Astrocyte (in vitro differentiated cells and primary cell): Measurements from ENCODE around the gene MCTP1. TPM values are rescaled to one million over a fixed set of nuclear protein-coding genes. Genes with fewer than 3 reads are reported as not detected.
"Not testable (repeated sequence)": the region's sequence is repeated elsewhere in the genome, so short reads cannot be mapped to it uniquely, and the experiment has no call there.

Experiments
- DNase-seq: peaks from one replicate; pipeline ENCODE4 v3.0.0-alpha.2; 2010; ENCODE audit warnings: low read depth
- FAIRE-seq: peaks from 2 replicates; lab custom pipeline; 2011; peaks lifted over from hg19 to GRCh38; lab: Jason Lieb, UNC
- H2AFZ ChIP-seq: 2 replicates; pipeline ENCODE4 v1.6.0; 2012; ENCODE audit warnings: low read depth, low read length, inconsistent platforms
- H3K27ac ChIP-seq: 2 replicates; pipeline ENCODE4 v1.5.1; 2011; ENCODE audit warnings: low read depth, low read length, inconsistent platforms
- H3K27me3 ChIP-seq: 2 replicates; pipeline ENCODE4 v1.6.0; 2011; ENCODE audit warnings: low read length, inconsistent platforms; ENCODE audit not compliant: insufficient read depth
- H3K36me3 ChIP-seq: 2 replicates; pipeline ENCODE4 v1.5.1; 2011; ENCODE audit warnings: low read length, inconsistent platforms; ENCODE audit not compliant: insufficient read depth
- H3K4me1 ChIP-seq: 2 replicates; pipeline ENCODE4 v1.5.1; 2011; ENCODE audit warnings: low read length, inconsistent platforms; ENCODE audit not compliant: insufficient read depth
- H3K4me2 ChIP-seq: 2 replicates; pipeline ENCODE4 v1.6.0; 2012; ENCODE audit warnings: low read length, inconsistent platforms
- H3K4me3 ChIP-seq: 2 replicates; pipeline ENCODE4 v1.5.1; 2011; ENCODE audit warnings: low read depth, mild to moderate bottlenecking, low read length, inconsistent platforms; ENCODE audit not compliant: insufficient read depth
- H3K79me2 ChIP-seq: 2 replicates; pipeline ENCODE4 v1.6.0; 2012; ENCODE audit warnings: mild to moderate bottlenecking, low read length, inconsistent platforms; ENCODE audit not compliant: insufficient read depth
- H3K9ac ChIP-seq: 2 replicates; pipeline ENCODE4 v1.6.0; 2012; ENCODE audit warnings: mild to moderate bottlenecking, low read length, inconsistent platforms
- H3K9me3 ChIP-seq: 2 replicates; pipeline ENCODE4 v1.5.1; 2012; ENCODE audit warnings: low read depth, mild to moderate bottlenecking, low read length, inconsistent platforms; ENCODE audit not compliant: insufficient read depth
- H4K20me1 ChIP-seq: 2 replicates; pipeline ENCODE4 v1.6.0; 2012; ENCODE audit warnings: low read length, inconsistent platforms; ENCODE audit not compliant: insufficient read depth
- H3K27ac Mint-ChIP-seq: one replicate; pipeline ENCODE4 v1.8.0; 2021; ENCODE audit warnings: mild to moderate bottlenecking, mixed read lengths; ENCODE audit not compliant: unreplicated experiment
- H3K27me3 Mint-ChIP-seq: one replicate; pipeline ENCODE4 v1.8.0; 2021; ENCODE audit warnings: low read depth, mixed read lengths; ENCODE audit not compliant: unreplicated experiment
- H3K36me3 Mint-ChIP-seq: one replicate; pipeline ENCODE4 v1.8.0; 2021; ENCODE audit warnings: low read depth, mixed read lengths; ENCODE audit not compliant: unreplicated experiment
- H3K4me1 Mint-ChIP-seq: one replicate; pipeline ENCODE4 v1.8.0; 2021; ENCODE audit warnings: low read depth, mixed read lengths; ENCODE audit not compliant: unreplicated experiment
- H3K4me3 Mint-ChIP-seq: one replicate; pipeline ENCODE4 v1.8.0; 2021; ENCODE audit warnings: mild to moderate bottlenecking, moderate library complexity, mixed read lengths; ENCODE audit not compliant: unreplicated experiment
- H3K9me3 Mint-ChIP-seq: one replicate; pipeline ENCODE4 v1.8.0; 2021; ENCODE audit warnings: mild to moderate bottlenecking, mixed read lengths; ENCODE audit not compliant: unreplicated experiment
- EZH2 ChIP-seq: IDR thresholded peaks from 2 replicates; pipeline ENCODE4 v1.6.1; 2012; ENCODE audit warnings: mild to moderate bottlenecking, low read length, inconsistent platforms; ENCODE audit not compliant: insufficient read depth
- total RNA-seq: library from RNA; stranded (reverse); gene quantifications from 2 replicates; pipeline ENCODE4 v1.2.1, GENCODE V29; 2021
- TF ChIP-seq, protein P1 (sequence below): IDR thresholded peaks from 2 replicates; pipeline ENCODE4 v1.5.1; 2011; ENCODE audit warnings: low read depth, mild to moderate bottlenecking, inconsistent platforms, low read length, moderate library complexity; ENCODE audit not compliant: insufficient read depth

Gene MCTP1
- total RNA-seq, 1 donor from 2014 or later: 40.6 TPM

DNA sequence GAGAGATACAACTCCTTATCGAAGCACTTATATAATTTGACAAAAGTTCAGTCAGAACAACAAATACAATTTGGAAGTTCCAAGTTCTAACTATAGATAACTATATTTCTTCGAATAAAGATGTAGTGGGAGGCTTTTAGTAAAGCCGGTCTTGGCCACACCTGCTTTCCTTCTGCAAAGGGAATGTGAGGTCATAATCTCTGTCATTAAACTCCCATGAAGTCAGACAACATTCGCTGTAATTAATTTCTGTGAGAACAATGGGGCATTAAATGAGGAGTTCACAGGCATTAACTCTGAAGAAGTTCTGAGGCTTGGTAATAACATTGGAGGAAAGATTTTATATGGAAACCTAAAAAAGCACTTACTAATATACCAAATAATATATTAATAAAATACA is 67.5 kb downstream of the MCTP1 start:
- Mint-ChIP-seq H3K4me1 (peaks cover 11% of the 10 kb centered on the region), H3K27me3 (no peaks in the 10 kb centered on the region), H3K27ac (no peak overlapping the region), H3K36me3 (peaks cover 3% of the 10 kb centered on the region), H3K4me3 (no peak overlapping the region), H3K9me3 (no peaks in the 10 kb centered on the region)
- FAIRE-seq: no peak
- DNase-seq: no peak
- H4K20me1 ChIP-seq: no peaks in the 10 kb centered on the region
- H3K4me3 ChIP-seq: no peak overlapping the region
- no peak for TF ChIP-seq EZH2
- TF ChIP-seq, protein P1, sequence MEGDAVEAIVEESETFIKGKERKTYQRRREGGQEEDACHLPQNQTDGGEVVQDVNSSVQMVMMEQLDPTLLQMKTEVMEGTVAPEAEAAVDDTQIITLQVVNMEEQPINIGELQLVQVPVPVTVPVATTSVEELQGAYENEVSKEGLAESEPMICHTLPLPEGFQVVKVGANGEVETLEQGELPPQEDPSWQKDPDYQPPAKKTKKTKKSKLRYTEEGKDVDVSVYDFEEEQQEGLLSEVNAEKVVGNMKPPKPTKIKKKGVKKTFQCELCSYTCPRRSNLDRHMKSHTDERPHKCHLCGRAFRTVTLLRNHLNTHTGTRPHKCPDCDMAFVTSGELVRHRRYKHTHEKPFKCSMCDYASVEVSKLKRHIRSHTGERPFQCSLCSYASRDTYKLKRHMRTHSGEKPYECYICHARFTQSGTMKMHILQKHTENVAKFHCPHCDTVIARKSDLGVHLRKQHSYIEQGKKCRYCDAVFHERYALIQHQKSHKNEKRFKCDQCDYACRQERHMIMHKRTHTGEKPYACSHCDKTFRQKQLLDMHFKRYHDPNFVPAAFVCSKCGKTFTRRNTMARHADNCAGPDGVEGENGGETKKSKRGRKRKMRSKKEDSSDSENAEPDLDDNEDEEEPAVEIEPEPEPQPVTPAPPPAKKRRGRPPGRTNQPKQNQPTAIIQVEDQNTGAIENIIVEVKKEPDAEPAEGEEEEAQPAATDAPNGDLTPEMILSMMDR: no peak
- no peak overlapping the region for H2AFZ ChIP-seq
- no peaks in the 10 kb centered on the region for H3K9me3 ChIP-seq
- H3K4me1 ChIP-seq: no peaks in the 10 kb centered on the region
- no peak overlapping the region for H3K4me2 ChIP-seq
- H3K9ac ChIP-seq: no peak overlapping the region
- H3K79me2 ChIP-seq: no peaks in the 10 kb centered on the region
- no peaks in the 10 kb centered on the region for H3K27me3 ChIP-seq
- no peaks in the 10 kb centered on the region for H3K36me3 ChIP-seq
- no peak overlapping the region for H3K27ac ChIP-seq

DNA sequence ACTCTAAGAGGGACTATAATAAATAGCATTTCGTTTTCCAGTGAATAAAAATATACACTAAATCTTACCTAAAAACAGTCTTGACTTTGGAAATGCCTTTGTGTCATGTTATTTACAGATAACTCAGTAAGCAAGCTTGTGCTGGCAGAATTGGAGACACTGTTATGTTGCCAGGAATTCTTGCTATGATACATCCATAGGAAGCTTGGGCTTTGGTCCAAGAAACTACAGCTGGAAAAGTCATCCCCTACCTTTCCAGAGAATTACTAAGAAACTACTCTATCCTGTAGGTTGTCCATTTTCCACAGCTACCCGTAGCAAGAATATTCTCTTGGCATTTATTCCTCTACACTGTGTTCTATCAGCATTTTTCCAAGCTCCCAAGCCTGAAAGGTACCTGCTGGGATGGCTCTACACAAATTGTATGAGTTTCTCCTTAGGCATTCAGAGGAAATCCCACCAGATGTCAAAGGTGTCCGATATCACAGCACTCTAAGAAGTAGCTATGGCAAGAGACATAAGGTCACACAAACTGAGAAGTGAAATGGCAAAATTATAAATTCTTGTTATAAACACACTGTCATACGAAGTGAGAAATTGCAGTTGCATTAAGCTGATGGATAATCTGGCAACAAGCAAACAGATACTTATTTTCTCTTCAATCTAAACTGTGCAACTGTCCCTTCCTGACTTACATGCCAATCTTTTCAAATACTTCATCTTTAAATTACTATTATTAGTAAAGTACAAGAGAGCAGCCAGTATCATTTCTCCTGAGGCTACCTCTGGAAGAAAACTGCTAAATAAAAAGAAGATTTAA is 68.5 kb downstream of the MCTP1 start:
- peaks cover 11% of the 10 kb centered on the region for H3K4me1 Mint-ChIP-seq
- TF ChIP-seq EZH2: no peak
- TF ChIP-seq, protein P1: no peak
- no peak for FAIRE-seq

DNA sequence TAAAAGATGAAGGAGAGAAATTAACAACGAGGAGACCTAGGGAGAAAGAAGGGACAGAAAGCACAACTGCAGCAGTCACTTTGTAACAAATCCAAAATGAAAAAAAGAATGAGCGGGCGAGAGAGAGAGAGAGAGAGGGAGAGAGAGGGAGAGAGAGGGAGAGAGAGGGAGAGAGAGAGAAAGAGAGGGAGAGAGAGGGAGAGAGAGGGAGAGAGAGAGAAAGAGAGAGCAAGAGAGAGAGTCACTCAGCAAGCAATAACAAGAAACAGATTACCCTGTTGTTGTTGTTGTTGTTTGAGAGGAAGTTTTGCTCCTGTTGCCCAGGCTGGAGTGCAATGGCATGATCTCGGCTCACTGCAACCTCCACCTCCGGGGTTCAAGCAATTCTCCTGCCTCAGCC is 77.1 kb downstream of the MCTP1 start:
- H3K27ac ChIP-seq, DNase-seq, H3K36me3 Mint-ChIP-seq, H3K27me3 ChIP-seq, H3K9me3 Mint-ChIP-seq, H3K27ac Mint-ChIP-seq, H3K9ac ChIP-seq, H3K4me1 ChIP-seq, H3K4me3 Mint-ChIP-seq, H3K36me3 ChIP-seq, FAIRE-seq, H4K20me1 ChIP-seq, H3K4me2 ChIP-seq, H3K27me3 Mint-ChIP-seq, H3K4me3 ChIP-seq, H2AFZ ChIP-seq, H3K9me3 ChIP-seq, H3K79me2 ChIP-seq: not testable (repeated sequence)
- H3K4me1 Mint-ChIP-seq: peaks cover 15% of the 10 kb centered on the region

More for the DNA sequence above, 68.5 kb downstream of the MCTP1 start:
- Histone ChIP-seq H3K4me1 (no peaks in the 10 kb centered on the region), H3K4me3 (no peak overlapping the region), H3K79me2 (no peaks in the 10 kb centered on the region), H4K20me1 (no peaks in the 10 kb centered on the region), H3K27me3 (no peaks in the 10 kb centered on the region), H2AFZ (no peak overlapping the region), H3K27ac (no peak overlapping the region), H3K9me3 (no peaks in the 10 kb centered on the region), H3K4me2 (no peak overlapping the region), H3K9ac (no peak overlapping the region), H3K36me3 (no peaks in the 10 kb centered on the region)
- H3K27ac Mint-ChIP-seq: peak overlapping the region; percentile 7
- no peaks in the 10 kb centered on the region for H3K27me3 Mint-ChIP-seq
- no peak overlapping the region for H3K4me3 Mint-ChIP-seq
- H3K36me3 Mint-ChIP-seq: peaks cover 3% of the 10 kb centered on the region
- peaks cover 4% of the 10 kb centered on the region for H3K9me3 Mint-ChIP-seq
- no peak for DNase-seq
